ENCODE data around the gene DEFB124.

Gene DEFB124

DNA sequence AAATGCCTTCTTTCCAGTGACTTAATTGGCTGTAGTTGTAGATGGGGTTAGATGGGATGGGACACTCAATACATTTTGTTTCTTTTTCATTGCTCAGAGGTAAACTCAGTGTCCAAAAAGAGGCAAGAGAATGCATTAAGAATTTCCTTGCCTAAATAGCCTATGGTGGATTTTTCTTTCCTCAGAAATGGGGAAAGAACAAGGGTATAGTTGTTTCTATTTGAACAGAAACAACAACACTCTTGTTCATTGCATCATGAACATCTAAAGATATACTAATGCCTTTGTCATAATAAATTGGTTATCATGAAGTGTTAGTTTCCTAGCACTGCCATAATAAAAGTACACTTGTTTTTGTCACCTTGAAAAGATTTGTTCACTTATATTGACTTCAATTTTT is 49.1 kb downstream of the DEFB124 start:
- no peak for DNase-seq (ENCODE audit: low spot score)

DNA sequence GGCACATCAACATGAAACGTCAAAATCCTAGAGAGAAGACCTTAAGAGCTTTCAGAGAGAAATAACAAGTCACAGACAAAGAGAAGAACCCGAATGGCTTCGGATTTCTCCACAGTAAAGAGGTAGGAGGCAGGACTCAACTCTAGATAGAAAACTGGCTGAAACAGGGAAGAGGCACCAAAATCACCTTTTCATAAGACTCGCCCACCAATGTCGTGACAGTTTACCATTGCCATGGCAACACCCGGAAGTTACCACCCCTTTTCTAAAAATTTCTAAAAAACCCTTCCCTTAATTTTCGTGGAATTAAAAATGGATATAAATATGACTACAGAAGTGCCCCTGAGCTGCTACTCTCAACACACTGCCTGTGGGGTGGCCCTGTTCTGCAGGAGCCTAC is 56.6 kb downstream of the DEFB124 start:
- DNase-seq (ENCODE audit: low spot score) = no peak

DNA sequence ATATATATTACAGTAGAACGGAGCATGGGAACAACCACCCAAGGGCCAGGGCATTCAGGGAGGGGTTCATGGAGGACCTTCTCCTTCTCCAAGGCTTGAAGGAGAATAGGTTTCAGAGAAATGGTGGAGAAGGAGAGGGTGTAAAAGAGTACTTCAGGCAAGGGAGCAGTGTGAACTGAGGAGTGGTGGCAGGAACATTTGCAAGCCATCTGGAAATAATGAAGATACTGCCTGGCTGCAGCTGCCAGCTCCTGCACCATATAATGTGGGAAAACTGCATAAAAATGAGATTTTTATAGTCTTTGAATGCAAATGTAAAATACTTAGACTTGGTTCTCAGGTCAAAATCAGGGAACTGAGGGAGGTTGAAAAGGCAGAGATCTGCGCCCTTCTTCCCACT is 59.3 kb downstream of the DEFB124 start:
- DNase-seq (ENCODE audit: low spot score) = no peak
